Cardiac muscle cell (in vitro differentiated cells and primary cell): Measurements from ENCODE around the gene SLC13A3. TPM values are rescaled to one million over a fixed set of nuclear protein-coding genes. Genes with fewer than 3 reads are reported as not detected.

Source experiments
- DNase-seq, 2 donors: peaks; one replicate each; pipeline versions ENCODE4 v3.0.0 to v3.0.0-alpha.2; 2010 to 2017; ENCODE audit warnings: low read depth in 1 of 2, low spot score in 1 of 2
- H3K27ac ChIP-seq: fragments of 200-600 bp; sonication (generic); 2 replicates; pipeline ENCODE4 v1.5.1; 2016
- H3K27me3 ChIP-seq: fragments of 200-600 bp; sonication (generic); 2 replicates; pipeline ENCODE4 v1.6.0; 2016; ENCODE audit warnings: control low read depth
- H3K36me3 ChIP-seq: fragments of 200-600 bp; sonication (generic); 2 replicates; pipeline ENCODE4 v1.5.1; 2016; ENCODE audit warnings: control low read depth
- H3K4me1 ChIP-seq: fragments of 200-600 bp; sonication (generic); 2 replicates; pipeline ENCODE4 v1.8.1; 2017; ENCODE audit warnings: low read depth, mild to moderate bottlenecking, mixed run types
- H3K4me3 ChIP-seq: fragments of 200-600 bp; sonication (generic); 2 replicates; pipeline ENCODE4 v1.5.1; 2016; ENCODE audit warnings: mild to moderate bottlenecking
- H3K9me3 ChIP-seq: fragments of 200-600 bp; sonication (generic); 2 replicates; pipeline ENCODE4 v1.5.1; 2017; ENCODE audit warnings: low read depth, mild to moderate bottlenecking, control low read depth
- polyA plus RNA-seq: library from polyadenylated mRNA; unstranded; fragments of >200 nt; fragmentation: Nextera tagmentation; extraction: Ambion mirVana; gene quantifications from 2 replicates; pipeline ENCODE4 v1.2.1, GENCODE V29; 2016
- total RNA-seq: library from RNA; depleted of rRNA; stranded (reverse); fragments of >200 nt; gene quantifications from 2 replicates; pipeline ENCODE4 v1.2.3, GENCODE V29; 2016
- TF ChIP-seq, protein P1 (sequence below): IDR thresholded peaks from 2 replicates; pipeline ENCODE4 v1.5.1; 2012; ENCODE audit warnings: low read depth, mild to moderate bottlenecking, low read length

The SLC13A3 gene
- total and polyA plus RNA-seq, 2 experiments from 2014 or later, result 2.1 to 3.9 TPM

DNA sequence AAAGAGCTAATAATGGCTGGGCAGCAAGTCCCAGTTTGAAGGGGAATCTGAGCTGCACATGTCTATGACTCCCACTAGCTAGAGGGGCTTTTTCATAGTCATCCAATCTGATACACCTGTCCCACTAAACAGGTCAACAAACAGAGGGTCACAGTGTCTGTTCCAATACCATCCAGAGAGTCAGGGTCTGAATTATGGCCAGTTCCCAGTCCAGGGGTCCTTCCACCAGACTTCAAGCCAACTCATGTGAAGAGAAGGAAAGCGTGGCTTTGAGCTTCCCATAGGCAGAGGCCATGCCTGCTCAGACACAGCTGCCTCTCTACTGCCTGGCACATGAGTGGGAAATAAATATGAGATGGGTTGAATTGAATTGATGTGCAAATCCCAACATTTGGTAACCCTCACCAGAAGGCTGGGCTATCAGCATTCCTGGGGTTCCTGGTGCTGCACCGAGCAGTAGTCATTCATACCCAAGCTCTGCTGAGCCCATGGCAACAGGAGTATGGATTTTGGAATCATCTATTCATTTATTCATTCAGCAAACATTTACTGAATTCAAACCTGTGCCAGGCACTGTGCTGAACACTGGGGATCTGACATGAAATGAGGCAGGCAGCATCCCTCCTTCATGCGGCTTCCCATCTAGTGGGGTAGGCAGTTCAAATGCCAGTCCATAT is 20.7 kb upstream of the SLC13A3 start:
- no peaks in the 10 kb centered on the region for H3K9me3 ChIP-seq
- no peaks in the 10 kb centered on the region for H3K36me3 ChIP-seq
- no peak overlapping the region for H3K27ac ChIP-seq
- no peaks in the 10 kb centered on the region for H3K27me3 ChIP-seq
- H3K4me3 ChIP-seq, result no peak overlapping the region
- H3K4me1 ChIP-seq, result no peaks in the 10 kb centered on the region
- TF ChIP-seq, protein P1, sequence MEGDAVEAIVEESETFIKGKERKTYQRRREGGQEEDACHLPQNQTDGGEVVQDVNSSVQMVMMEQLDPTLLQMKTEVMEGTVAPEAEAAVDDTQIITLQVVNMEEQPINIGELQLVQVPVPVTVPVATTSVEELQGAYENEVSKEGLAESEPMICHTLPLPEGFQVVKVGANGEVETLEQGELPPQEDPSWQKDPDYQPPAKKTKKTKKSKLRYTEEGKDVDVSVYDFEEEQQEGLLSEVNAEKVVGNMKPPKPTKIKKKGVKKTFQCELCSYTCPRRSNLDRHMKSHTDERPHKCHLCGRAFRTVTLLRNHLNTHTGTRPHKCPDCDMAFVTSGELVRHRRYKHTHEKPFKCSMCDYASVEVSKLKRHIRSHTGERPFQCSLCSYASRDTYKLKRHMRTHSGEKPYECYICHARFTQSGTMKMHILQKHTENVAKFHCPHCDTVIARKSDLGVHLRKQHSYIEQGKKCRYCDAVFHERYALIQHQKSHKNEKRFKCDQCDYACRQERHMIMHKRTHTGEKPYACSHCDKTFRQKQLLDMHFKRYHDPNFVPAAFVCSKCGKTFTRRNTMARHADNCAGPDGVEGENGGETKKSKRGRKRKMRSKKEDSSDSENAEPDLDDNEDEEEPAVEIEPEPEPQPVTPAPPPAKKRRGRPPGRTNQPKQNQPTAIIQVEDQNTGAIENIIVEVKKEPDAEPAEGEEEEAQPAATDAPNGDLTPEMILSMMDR, result no peak
- no peak for DNase-seq

DNA sequence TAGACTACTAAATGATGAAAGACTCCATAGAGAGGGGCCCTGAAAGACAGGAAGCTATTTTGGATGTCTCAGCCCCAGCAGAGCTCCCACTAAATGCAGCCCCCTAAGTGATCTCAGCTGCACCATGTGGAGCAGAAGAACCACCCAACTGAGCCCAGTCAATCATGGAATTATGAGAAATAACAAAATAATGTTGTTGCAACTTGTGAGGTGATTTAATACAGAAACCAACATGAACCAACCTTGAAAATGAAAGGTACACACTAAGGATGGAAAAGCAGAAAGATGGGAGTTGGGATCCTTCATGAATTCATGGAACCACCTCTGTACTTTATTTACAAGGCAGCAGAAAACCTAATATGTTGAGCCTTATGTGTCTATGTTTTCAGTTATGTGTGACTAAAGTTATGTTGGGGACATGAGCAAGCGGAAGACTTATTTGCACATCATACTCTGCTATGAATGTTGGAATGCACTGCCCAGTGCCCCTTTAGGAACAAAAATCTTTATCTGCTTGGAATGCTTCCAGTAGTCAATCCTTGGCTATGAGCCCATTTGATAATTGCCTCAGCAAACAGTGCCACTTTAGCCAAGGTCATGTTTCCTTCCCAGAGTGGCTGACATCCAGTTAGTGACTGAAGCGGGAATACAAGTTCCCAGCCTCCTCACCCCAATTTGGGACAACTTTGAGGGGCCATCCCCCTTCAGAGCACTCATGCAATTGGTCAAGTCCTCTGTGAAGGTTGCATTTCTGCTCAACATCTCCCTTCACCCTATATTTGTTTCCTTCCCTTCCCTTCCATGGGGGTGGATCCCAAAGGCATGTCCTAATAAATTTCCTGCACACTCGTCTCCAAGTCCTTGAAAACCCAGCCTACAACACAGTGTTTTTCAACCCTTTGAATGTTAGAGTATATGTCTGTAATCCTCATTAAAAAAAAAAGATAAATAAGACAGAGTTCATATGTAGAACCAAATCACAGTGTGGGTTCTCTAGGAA is 19.6 kb upstream of the SLC13A3 start:
- Histone ChIP-seq H3K4me3 (no peak overlapping the region), H3K27me3 (no peaks in the 10 kb centered on the region), H3K36me3 (no peaks in the 10 kb centered on the region), H3K27ac (no peak overlapping the region), H3K4me1 (no peaks in the 10 kb centered on the region), H3K9me3 (no peaks in the 10 kb centered on the region)
- no peak for DNase-seq
- TF ChIP-seq, protein P1, result no peak

DNA sequence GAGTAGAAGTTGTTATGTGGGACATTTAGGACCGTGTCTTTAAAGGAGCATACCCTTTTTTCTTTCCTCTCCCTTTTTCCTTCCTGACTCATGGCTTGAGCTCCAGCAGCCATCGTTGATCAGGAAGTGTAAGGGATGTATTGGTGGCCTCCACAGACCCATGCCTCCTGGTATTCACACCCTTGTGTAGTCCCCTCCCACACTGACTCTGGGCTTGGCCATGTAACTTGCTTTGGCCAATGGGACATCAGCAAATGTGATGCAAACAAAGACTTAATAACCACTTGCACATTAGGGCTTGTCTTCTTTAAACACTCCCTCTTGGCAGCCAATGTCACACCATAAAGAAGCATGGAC is 18.9 kb upstream of the SLC13A3 start:
- no peaks in the 10 kb centered on the region for H3K4me1 ChIP-seq
- no peaks in the 10 kb centered on the region for H3K36me3 ChIP-seq
- DNase-seq, result no peak
- no peaks in the 10 kb centered on the region for H3K27me3 ChIP-seq
- no peaks in the 10 kb centered on the region for H3K9me3 ChIP-seq
- TF ChIP-seq, protein P1, result no peak
- H3K27ac ChIP-seq, result no peak overlapping the region
- no peak overlapping the region for H3K4me3 ChIP-seq

DNA sequence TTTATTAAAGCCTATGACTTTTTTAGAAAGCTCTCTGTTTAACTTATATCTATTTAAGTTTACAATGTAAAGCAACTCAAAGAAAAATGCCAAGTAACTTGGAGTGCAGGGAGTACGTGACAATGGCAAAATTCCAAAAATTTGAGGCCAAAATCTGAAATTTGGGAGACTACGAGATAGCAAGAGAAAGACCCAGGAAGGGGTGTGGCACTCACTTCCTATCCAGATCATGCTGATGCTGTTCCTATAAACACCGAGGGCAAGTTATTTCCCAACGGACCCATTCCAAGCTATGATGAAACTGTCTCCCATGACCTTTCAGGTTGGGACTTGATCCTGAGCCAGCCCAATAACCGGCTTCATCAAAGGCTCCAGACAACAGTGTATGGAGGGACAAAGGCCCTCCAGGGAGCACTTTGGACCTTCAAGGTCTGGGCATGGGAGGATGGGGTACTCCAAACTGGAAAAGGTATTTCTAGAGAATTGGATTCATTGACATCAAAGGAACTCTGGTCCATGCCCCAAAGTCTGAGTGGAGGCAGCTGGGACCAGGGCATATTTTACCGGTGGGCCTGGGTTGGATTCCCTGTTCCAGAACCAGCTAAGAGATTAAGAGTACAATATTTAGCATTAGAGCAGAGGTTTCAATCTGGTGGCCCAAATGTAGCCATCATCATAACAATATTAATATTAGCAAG is 15.7 kb upstream of the SLC13A3 start:
- TF ChIP-seq, protein P1, result no peak
- no peak overlapping the region for H3K4me3 ChIP-seq
- no peaks in the 10 kb centered on the region for H3K36me3 ChIP-seq
- DNase-seq, result no peak
- no peaks in the 10 kb centered on the region for H3K4me1 ChIP-seq
- no peak overlapping the region for H3K27ac ChIP-seq
- H3K9me3 ChIP-seq, result no peaks in the 10 kb centered on the region
- H3K27me3 ChIP-seq, result no peaks in the 10 kb centered on the region

DNA sequence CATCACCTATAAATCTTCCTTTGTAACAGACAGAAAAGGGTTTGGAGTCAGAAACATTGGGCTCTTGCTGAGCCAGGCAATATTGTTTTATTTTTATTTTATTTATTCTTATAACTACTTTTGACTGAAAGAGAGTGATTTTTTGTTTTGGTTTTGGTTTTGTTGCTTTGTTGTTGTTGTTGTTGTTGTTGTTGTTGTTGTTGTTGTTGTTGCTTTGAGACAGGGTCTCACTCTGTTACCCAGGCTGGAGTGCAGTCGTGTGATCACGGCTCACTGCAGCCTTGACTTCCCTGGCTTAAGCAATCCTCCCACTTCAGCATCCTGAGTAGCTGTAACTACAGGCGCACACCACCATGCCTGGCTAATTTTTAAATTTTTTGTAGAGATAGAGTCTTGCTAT is 15.0 kb upstream of the SLC13A3 start:
- no peak for DNase-seq
- no peak overlapping the region for H3K27ac ChIP-seq
- no peaks in the 10 kb centered on the region for H3K4me1 ChIP-seq
- TF ChIP-seq, protein P1, result no peak
- H3K36me3 ChIP-seq, result no peaks in the 10 kb centered on the region
- no peaks in the 10 kb centered on the region for H3K9me3 ChIP-seq
- no peaks in the 10 kb centered on the region for H3K27me3 ChIP-seq
- no peak overlapping the region for H3K4me3 ChIP-seq
